DOHH2 (cell line): Measurements from ENCODE around the gene S100A14.

Source experiments
- EZH2phosphoT487 ChIP-seq: fragments of 200-600 bp; sonication (generic); IDR thresholded peaks from 2 replicates; pipeline ENCODE4 v1.6.1; 2017; ENCODE audit warnings: borderline replicate concordance, mild to moderate bottlenecking, antibody characterized with exemption, low read length, moderate library complexity, mixed read lengths
- TF ChIP-seq, protein P1 (sequence below): fragments of 200-600 bp; sonication (generic); IDR thresholded peaks from one replicate; pipeline ENCODE4 v1.5.1; 2014; ENCODE audit warnings: antibody characterized with exemption, mild to moderate bottlenecking, low read depth, low read length; ENCODE audit not compliant: poor library complexity, severe bottlenecking

DNA sequence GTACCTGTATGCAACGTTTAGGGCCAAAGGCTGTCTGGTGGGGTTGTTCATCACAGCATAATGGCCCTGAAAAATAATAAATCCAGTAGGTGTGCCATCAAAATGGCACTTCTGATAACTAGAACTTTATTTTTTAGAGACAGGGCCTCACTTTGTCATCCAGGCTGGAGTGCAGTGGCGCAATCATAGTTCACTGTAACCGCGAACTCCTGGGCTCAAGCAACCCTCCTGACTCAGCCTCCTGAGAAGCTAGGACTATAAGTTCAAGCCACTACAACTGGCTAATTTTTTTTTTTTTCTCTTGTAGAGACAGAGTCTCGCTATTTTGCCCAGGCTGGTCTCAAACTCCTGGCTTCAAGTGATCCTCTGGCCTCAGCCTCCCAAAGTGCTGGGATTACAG is 47.1 kb upstream of the S100A14 start:
- TF ChIP-seq, protein P1, sequence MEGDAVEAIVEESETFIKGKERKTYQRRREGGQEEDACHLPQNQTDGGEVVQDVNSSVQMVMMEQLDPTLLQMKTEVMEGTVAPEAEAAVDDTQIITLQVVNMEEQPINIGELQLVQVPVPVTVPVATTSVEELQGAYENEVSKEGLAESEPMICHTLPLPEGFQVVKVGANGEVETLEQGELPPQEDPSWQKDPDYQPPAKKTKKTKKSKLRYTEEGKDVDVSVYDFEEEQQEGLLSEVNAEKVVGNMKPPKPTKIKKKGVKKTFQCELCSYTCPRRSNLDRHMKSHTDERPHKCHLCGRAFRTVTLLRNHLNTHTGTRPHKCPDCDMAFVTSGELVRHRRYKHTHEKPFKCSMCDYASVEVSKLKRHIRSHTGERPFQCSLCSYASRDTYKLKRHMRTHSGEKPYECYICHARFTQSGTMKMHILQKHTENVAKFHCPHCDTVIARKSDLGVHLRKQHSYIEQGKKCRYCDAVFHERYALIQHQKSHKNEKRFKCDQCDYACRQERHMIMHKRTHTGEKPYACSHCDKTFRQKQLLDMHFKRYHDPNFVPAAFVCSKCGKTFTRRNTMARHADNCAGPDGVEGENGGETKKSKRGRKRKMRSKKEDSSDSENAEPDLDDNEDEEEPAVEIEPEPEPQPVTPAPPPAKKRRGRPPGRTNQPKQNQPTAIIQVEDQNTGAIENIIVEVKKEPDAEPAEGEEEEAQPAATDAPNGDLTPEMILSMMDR, result no peak
- no peak for TF ChIP-seq EZH2phosphoT487
